Caco-2 (cell line): ENCODE data around the gene MEGF11. TPM values are rescaled to one million over a fixed set of nuclear protein-coding genes. Genes with fewer than 3 reads are reported as not detected.

Source experiments
- BruUV-seq: library from RNA; stranded (reverse); fragments of 400-500 nt; replicated peaks from 2 replicates; lab custom pipeline; 2021; lab: Mats Ljungman, UMichigan
- CTCF ChIA-PET: fragments of 300-600 bp; sonication (Branson Sonifier 250); formaldehyde crosslinking; loops from one replicate; lab custom pipeline; 2022; ENCODE audit warnings: antibody characterized with exemption; lab: Charles Lee
- POLR2A ChIA-PET: fragments of 300-600 bp; sonication (Branson Sonifier 250); formaldehyde crosslinking; loops from one replicate; lab custom pipeline; 2022; ENCODE audit warnings: antibody characterized with exemption; lab: Charles Lee
- DNase-seq, 2 experiments: peaks; one replicate each; pipeline versions ENCODE4 v3.0.0 to v3.0.0-alpha.2; 2020 to 2022
- H3K27me3 ChIP-seq: replicated peaks from 2 replicates; pipeline ENCODE4 v1.6.0; 2011; ENCODE audit warnings: low read length; ENCODE audit not compliant: control insufficient read depth, insufficient read depth
- H3K36me3 ChIP-seq: 2 replicates; pipeline ENCODE4 v1.5.1; 2011; ENCODE audit warnings: low read length; ENCODE audit not compliant: control insufficient read depth, insufficient read depth
- H3K4me1 ChIP-seq: fragments of 250-450 bp; sonication (Bioruptor Pico); 2 replicates; pipeline ENCODE4 v1.5.1; 2020; ENCODE audit warnings: mild to moderate bottlenecking
- H3K4me3 ChIP-seq: 2 replicates; pipeline ENCODE4 v1.5.1; 2011; ENCODE audit warnings: low read depth, mild to moderate bottlenecking, control low read depth, low read length
- H3K9me3 ChIP-seq: fragments of 250-450 bp; sonication (Bioruptor Pico); 2 replicates; pipeline ENCODE4 v1.5.1; 2020; ENCODE audit warnings: mild to moderate bottlenecking, moderate library complexity
- H3K27ac Mint-ChIP-seq: one replicate; pipeline ENCODE4 v1.8.0; 2022; ENCODE audit warnings: mixed read lengths; ENCODE audit not compliant: unreplicated experiment
- H3K27me3 Mint-ChIP-seq: one replicate; pipeline ENCODE4 v1.8.0; 2022; ENCODE audit warnings: mixed read lengths; ENCODE audit not compliant: insufficient read depth, unreplicated experiment
- H3K36me3 Mint-ChIP-seq: one replicate; pipeline ENCODE4 v1.8.0; 2022; ENCODE audit warnings: mild to moderate bottlenecking, mixed read lengths; ENCODE audit not compliant: insufficient read depth, unreplicated experiment
- H3K4me1 Mint-ChIP-seq: one replicate; pipeline ENCODE4 v1.8.0; 2022; ENCODE audit warnings: low read depth, mixed read lengths; ENCODE audit not compliant: unreplicated experiment
- H3K4me3 Mint-ChIP-seq: one replicate; pipeline ENCODE4 v1.8.0; 2022; ENCODE audit warnings: mild to moderate bottlenecking, moderate library complexity, mixed read lengths; ENCODE audit not compliant: unreplicated experiment
- H3K9me3 Mint-ChIP-seq: one replicate; pipeline ENCODE4 v1.8.0; 2022; ENCODE audit warnings: mixed read lengths; ENCODE audit not compliant: unreplicated experiment
- CTCF ChIP-seq, 2 experiments: fragments of 200-600 bp in 1 of 2; IDR thresholded peaks; 1 replicate in 1 of 2; 2 replicates in 1 of 2; pipeline versions ENCODE4 v1.5.1 to v1.8.0; 2011 to 2022; ENCODE audit warnings: antibody characterized with exemption in 1 of 2, control low read depth in 1 of 2, inconsistent platforms in 1 of 2, low read depth in 1 of 2, low read length in 1 of 2, mild to moderate bottlenecking in 1 of 2, moderate library complexity in 1 of 2; ENCODE audit not compliant: insufficient read depth in 1 of 2, severe bottlenecking in 1 of 2, unreplicated experiment in 1 of 2
- intact Hi-C: fragments of 100-400 bp; cut with micrococcal nuclease; formaldehyde crosslinking; loops from one replicate; pipeline ENCODE4 v1.10.0; 2022; ENCODE audit not compliant: unreplicated experiment
- total RNA-seq: library from RNA; stranded (reverse); gene quantifications from 2 replicates; pipeline ENCODE4 v1.2.3, GENCODE V29; 2022

The MEGF11 gene
- total RNA-seq, 1 experiment from 2014 or later: 0.66 TPM

DNA sequence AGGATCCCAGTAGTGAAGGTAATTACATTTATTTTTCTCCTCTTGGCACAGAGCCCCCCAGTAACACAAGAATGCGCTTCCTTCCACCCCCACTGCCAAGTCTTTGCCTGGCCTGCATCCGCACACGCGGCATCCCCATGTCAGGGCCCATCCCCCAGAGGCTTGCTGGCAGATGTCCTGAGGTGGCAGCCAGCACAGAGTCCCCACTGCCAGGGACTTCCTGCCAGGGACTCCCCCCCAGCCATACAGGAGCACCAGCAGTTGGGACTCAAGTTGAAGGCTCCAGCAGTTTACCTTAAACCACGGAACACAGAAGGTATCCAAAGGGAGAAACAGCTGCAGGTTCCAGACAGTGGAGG lies 41.0 kb downstream of the MEGF11 start:
- intact Hi-C loops: no loop called here
- Mint-ChIP-seq H3K27ac (no peak overlapping the region), H3K9me3 (no peaks in the 10 kb centered on the region), H3K36me3 (no peaks in the 10 kb centered on the region), H3K4me1 (no peaks in the 10 kb centered on the region), H3K4me3 (no peak overlapping the region), H3K27me3 (peaks cover 5% of the 10 kb centered on the region)
- Histone ChIP-seq H3K36me3 (no peaks in the 10 kb centered on the region), H3K27me3 (no peaks in the 10 kb centered on the region; the same call in 1 of the 2 replicates), H3K4me3 (no peak overlapping the region), H3K4me1 (no peaks in the 10 kb centered on the region), H3K9me3 (no peaks in the 10 kb centered on the region)
- no peak for DNase-seq
- ChIA-PET CTCF (no interaction called here), POLR2A (no interaction called here)
- BruUV-seq: no TSS peak
- TF ChIP-seq CTCF (IDR thresholded peaks at IDR 0.05; ENCODE audit: insufficient read depth in 1 of 2, low read depth in 1 of 2, low read length in 1 of 2, severe bottlenecking in 1 of 2, unreplicated experiment in 1 of 2): no peak

GRCh38 chr15:66211670-66212562 lies 41.6 kb downstream of the MEGF11 start:
- H3K9me3 ChIP-seq: no peaks in the 10 kb centered on the region
- intact Hi-C loops: no loop called here
- no peak for TF ChIP-seq CTCF (IDR thresholded peaks at IDR 0.05; ENCODE audit: insufficient read depth in 1 of 2, low read depth in 1 of 2, low read length in 1 of 2, severe bottlenecking in 1 of 2, unreplicated experiment in 1 of 2)
- no peaks in the 10 kb centered on the region for H3K4me1 ChIP-seq
- H3K4me3 ChIP-seq: no peak overlapping the region
- ChIA-PET POLR2A (no interaction called here), CTCF (no interaction called here)
- Mint-ChIP-seq H3K4me3 (no peak overlapping the region), H3K27me3 (peaks cover 3% of the 10 kb centered on the region), H3K4me1 (no peaks in the 10 kb centered on the region), H3K27ac (no peak overlapping the region), H3K9me3 (no peaks in the 10 kb centered on the region), H3K36me3 (no peaks in the 10 kb centered on the region)
- no TSS peak for BruUV-seq
- no peaks in the 10 kb centered on the region for H3K36me3 ChIP-seq
- H3K27me3 ChIP-seq: no peaks in the 10 kb centered on the region; the same call in 1 of the 2 replicates
- DNase-seq: no peak

- POLR2A ChIA-PET: no interaction called here
- intact Hi-C loops: no loop called here
Measured at GRCh38 chr15:66210684-66211083, 42.9 kb downstream of the MEGF11 start.

More at GRCh38 chr15:66210684-66211083, 42.9 kb downstream of the MEGF11 start:
- no peak overlapping the region for H3K27ac Mint-ChIP-seq
- DNase-seq: no peak
- H3K27me3 ChIP-seq: no peaks in the 10 kb centered on the region; the same call in 1 of the 2 replicates
- no peak overlapping the region for H3K4me3 ChIP-seq
- H3K9me3 ChIP-seq: no peaks in the 10 kb centered on the region
- no peak overlapping the region for H3K4me3 Mint-ChIP-seq
- CTCF ChIA-PET: no interaction called here
- H3K9me3 Mint-ChIP-seq: no peaks in the 10 kb centered on the region
- no TSS peak for BruUV-seq
- H3K36me3 ChIP-seq: no peaks in the 10 kb centered on the region
- TF ChIP-seq CTCF (IDR thresholded peaks at IDR 0.05; ENCODE audit: insufficient read depth in 1 of 2, low read depth in 1 of 2, low read length in 1 of 2, severe bottlenecking in 1 of 2, unreplicated experiment in 1 of 2): no peak
- H3K36me3 Mint-ChIP-seq: no peaks in the 10 kb centered on the region
- H3K4me1 ChIP-seq: no peaks in the 10 kb centered on the region
- H3K27me3 Mint-ChIP-seq: peaks cover 6% of the 10 kb centered on the region
- H3K4me1 Mint-ChIP-seq: no peaks in the 10 kb centered on the region
